AG09309 (cell line): Measurements from ENCODE around the gene NUDT14.

Experiments
- DNase-seq: peaks from one replicate; pipeline ENCODE4 v3.0.0-alpha.2; 2010; ENCODE audit warnings: low read depth
- H3K4me3 ChIP-seq: 2 replicates; pipeline ENCODE4 v1.5.1; 2011; ENCODE audit warnings: mild to moderate bottlenecking, low read depth, low read length, moderate library complexity; ENCODE audit not compliant: control insufficient read depth
- CTCF ChIP-seq: IDR thresholded peaks from 2 replicates; pipeline ENCODE4 v1.5.1; 2011; ENCODE audit warnings: mild to moderate bottlenecking, low read depth, low read length, inconsistent platforms; ENCODE audit not compliant: insufficient read depth, control insufficient read depth; ENCODE audit errors: missing control alignments

NUDT14 gene

GRCh38 chr14:105209091-105209490, 28.0 kb upstream of the NUDT14 start:
- no peak for TF ChIP-seq CTCF

GRCh38 chr14:105208738-105209075, 27.6 kb upstream of the NUDT14 start:
- DNase-seq: no peak
- TF ChIP-seq CTCF: no peak
- H3K4me3 ChIP-seq: no peak overlapping the region

More at GRCh38 chr14:105209091-105209490, 28.0 kb upstream of the NUDT14 start:
- DNase-seq: no peak
- H3K4me3 ChIP-seq: no peak overlapping the region

GRCh38 chr14:105207996-105208737, 27.1 kb upstream of the NUDT14 start:
- TF ChIP-seq CTCF: no peak
- no peak for DNase-seq
- no peak overlapping the region for H3K4me3 ChIP-seq

- H3K4me3 ChIP-seq: no peak overlapping the region
- no peak for DNase-seq
- no peak for TF ChIP-seq CTCF
Observed at GRCh38 chr14:105207460-105207901, 26.4 kb upstream of the NUDT14 start.

GRCh38 chr14:105206873-105207272, 25.8 kb upstream of the NUDT14 start:
- DNase-seq: no peak
- no peak for TF ChIP-seq CTCF
- no peak overlapping the region for H3K4me3 ChIP-seq

GRCh38 chr14:105205673-105206208, 24.6 kb upstream of the NUDT14 start:
- no peak for TF ChIP-seq CTCF
- H3K4me3 ChIP-seq: no peak overlapping the region
- DNase-seq: no peak
